ENCODE data around the gene SNAI3.

The SNAI3 gene

DNA sequence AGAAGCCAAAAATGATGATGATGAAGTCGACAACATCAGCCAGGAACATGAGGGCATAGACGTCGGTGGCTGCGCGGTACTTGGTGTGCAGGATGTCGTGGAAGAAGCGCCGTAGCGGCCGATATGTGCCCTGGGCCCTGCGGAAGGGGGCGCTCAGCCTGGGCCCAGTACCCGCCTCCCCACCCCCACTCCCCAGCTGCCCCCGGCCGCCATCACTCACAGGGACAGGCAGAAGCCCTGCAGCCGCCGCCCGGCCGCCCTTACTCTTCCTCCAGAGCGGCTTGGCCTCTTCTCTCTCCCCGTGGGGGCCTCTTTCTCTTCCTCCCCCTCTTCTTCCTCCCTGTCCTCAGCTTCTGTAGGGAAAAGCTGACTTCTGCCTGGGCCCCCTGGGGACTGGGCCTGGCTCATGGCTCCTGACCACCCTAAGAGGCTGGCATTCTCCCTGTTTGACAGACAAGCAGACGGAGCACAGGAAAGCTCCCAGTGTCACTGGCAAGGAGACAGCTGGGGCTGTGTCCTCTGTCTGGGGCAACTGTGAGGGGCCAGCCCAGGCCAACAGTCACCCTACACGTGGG lies 34.2 kb upstream of the SNAI3 start:
- Histone ChIP-seq H2AFZ (ENCODE audit: low read depth) (no peak overlapping the region), H4K20me1 (ENCODE audit: insufficient read depth) (no peaks in the 10 kb centered on the region), H3K79me2 (ENCODE audit: insufficient read depth, low read depth) (no peaks in the 10 kb centered on the region), H3K9ac (no peak overlapping the region), H3K36me3 (ENCODE audit: insufficient read depth) (peaks cover 14% of the 10 kb centered on the region), H3K27me3 (ENCODE audit: insufficient read depth, low read depth) (no peaks in the 10 kb centered on the region), H3K4me3 (IDR thresholded peaks at IDR 0.05; ENCODE audit: insufficient read depth, low read depth, low read length) (no peak overlapping the region), H3K27ac (no peak overlapping the region), H3K4me1 (ENCODE audit: low read depth, poor library complexity, severe bottlenecking) (no peaks in the 10 kb centered on the region), H3K4me2 (no peak overlapping the region)
- TF ChIP-seq, protein P1, sequence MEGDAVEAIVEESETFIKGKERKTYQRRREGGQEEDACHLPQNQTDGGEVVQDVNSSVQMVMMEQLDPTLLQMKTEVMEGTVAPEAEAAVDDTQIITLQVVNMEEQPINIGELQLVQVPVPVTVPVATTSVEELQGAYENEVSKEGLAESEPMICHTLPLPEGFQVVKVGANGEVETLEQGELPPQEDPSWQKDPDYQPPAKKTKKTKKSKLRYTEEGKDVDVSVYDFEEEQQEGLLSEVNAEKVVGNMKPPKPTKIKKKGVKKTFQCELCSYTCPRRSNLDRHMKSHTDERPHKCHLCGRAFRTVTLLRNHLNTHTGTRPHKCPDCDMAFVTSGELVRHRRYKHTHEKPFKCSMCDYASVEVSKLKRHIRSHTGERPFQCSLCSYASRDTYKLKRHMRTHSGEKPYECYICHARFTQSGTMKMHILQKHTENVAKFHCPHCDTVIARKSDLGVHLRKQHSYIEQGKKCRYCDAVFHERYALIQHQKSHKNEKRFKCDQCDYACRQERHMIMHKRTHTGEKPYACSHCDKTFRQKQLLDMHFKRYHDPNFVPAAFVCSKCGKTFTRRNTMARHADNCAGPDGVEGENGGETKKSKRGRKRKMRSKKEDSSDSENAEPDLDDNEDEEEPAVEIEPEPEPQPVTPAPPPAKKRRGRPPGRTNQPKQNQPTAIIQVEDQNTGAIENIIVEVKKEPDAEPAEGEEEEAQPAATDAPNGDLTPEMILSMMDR (conservative IDR thresholded peaks at IDR 0.05; ENCODE audit: low read depth, low read length): no peak

DNA sequence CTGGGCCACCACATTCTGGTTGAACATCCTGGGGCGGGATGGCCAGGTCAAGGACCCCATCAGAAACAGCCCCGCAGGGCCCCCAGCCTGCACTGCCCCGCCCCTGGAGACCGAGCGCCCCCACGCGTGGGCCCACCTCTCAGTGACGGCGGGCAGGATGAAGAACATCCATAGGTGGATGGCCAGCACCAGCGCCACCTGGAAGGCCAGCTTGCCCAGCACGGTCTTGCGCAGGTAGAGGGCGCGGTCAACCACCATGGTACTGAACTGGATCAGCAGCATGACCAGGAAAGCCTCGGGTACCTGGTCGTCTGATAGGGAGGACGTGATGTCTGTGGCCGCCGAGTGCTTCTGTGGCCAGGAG lies 33.6 kb upstream of the SNAI3 start:
- Histone ChIP-seq H3K4me3 (IDR thresholded peaks at IDR 0.05; ENCODE audit: insufficient read depth, low read depth, low read length) (no peak overlapping the region), H3K4me2 (no peak overlapping the region), H3K27me3 (ENCODE audit: insufficient read depth, low read depth) (no peaks in the 10 kb centered on the region), H3K4me1 (ENCODE audit: low read depth, poor library complexity, severe bottlenecking) (no peaks in the 10 kb centered on the region), H4K20me1 (ENCODE audit: insufficient read depth) (no peaks in the 10 kb centered on the region), H3K36me3 (ENCODE audit: insufficient read depth) (peaks cover 14% of the 10 kb centered on the region), H3K9ac (no peak overlapping the region), H3K79me2 (ENCODE audit: insufficient read depth, low read depth) (no peaks in the 10 kb centered on the region), H2AFZ (ENCODE audit: low read depth) (no peak overlapping the region), H3K27ac (no peak overlapping the region)
- TF ChIP-seq, protein P1 (conservative IDR thresholded peaks at IDR 0.05; ENCODE audit: low read depth, low read length): no peak

DNA sequence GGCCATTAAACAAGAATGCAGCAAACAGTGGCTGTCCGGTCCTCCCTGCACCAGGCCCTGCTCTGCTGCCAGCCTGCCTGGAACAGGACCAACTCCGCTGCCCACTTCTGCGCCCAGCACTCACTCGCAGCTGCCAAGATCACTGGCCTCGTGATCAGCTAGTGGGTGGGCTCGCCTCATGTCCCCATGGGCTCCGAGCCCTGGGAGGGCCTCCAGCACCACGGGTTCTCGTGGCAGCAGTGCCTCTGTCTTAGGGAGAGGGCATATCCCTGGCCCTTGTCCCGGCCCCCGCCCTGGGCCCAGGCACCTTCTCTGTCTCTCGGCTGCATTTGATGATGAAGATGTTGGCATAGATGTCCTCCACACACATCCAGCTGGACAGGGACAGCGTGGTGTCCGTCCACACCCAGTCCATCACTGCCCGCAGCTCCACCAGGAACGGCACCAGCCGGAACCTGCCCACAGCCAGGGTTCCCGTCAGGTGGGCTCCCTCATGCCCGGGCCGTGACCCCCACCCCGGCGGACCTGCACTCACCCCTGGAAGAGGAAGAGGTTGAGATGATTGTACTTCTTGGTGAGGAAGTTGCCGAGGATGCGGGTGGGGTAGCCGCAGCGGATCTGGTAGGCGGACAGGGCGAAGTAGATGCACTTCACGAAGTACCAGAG lies 33.1 kb upstream of the SNAI3 start:
- H3K9ac ChIP-seq: no peak overlapping the region
- no peak overlapping the region for H3K4me2 ChIP-seq
- TF ChIP-seq, protein P1 (conservative IDR thresholded peaks at IDR 0.05; ENCODE audit: low read depth, low read length): no peak
- H3K79me2 ChIP-seq (ENCODE audit: insufficient read depth, low read depth): no peaks in the 10 kb centered on the region
- H3K27ac ChIP-seq: no peak overlapping the region
- H3K36me3 ChIP-seq (ENCODE audit: insufficient read depth): peaks cover 14% of the 10 kb centered on the region
- H3K4me3 ChIP-seq (IDR thresholded peaks at IDR 0.05; ENCODE audit: insufficient read depth, low read depth, low read length): no peak overlapping the region
- H2AFZ ChIP-seq (ENCODE audit: low read depth): no peak overlapping the region
- no peaks in the 10 kb centered on the region for H3K27me3 ChIP-seq (ENCODE audit: insufficient read depth, low read depth)
- H3K4me1 ChIP-seq (ENCODE audit: low read depth, poor library complexity, severe bottlenecking): no peaks in the 10 kb centered on the region
- H4K20me1 ChIP-seq (ENCODE audit: insufficient read depth): no peaks in the 10 kb centered on the region

DNA sequence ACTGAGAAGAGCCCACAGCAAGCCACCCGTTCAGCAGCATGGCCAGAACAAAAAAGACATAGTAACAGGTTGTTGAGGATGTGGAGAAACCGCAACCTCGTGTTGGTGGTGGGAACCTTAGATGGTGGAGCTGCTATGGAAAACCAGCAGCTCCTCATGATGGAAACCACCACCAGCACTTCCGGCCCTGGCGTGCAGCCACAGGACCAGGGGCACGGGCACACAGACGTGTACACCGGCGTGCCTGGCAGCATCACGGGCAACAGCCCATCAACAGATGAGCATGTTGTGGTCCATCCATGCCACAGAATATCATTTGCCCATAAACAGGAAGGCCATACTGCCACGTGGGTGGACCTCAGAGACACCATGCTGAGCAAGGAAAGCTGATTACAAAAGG lies 31.9 kb upstream of the SNAI3 start:
- Histone ChIP-seq H2AFZ (ENCODE audit: low read depth) (no peak overlapping the region), H3K4me3 (IDR thresholded peaks at IDR 0.05; ENCODE audit: insufficient read depth, low read depth, low read length) (no peak overlapping the region), H3K79me2 (ENCODE audit: insufficient read depth, low read depth) (no peaks in the 10 kb centered on the region), H3K36me3 (ENCODE audit: insufficient read depth) (peaks cover 14% of the 10 kb centered on the region), H3K4me2 (no peak overlapping the region), H4K20me1 (ENCODE audit: insufficient read depth) (no peaks in the 10 kb centered on the region), H3K9ac (no peak overlapping the region), H3K27ac (no peak overlapping the region), H3K4me1 (ENCODE audit: low read depth, poor library complexity, severe bottlenecking) (no peaks in the 10 kb centered on the region), H3K27me3 (ENCODE audit: insufficient read depth, low read depth) (no peaks in the 10 kb centered on the region)
- TF ChIP-seq, protein P1 (conservative IDR thresholded peaks at IDR 0.05; ENCODE audit: low read depth, low read length): no peak

Data from KMS-11 (cell line).